ENCODE data around the gene BRD9.

BRD9 gene

DNA sequence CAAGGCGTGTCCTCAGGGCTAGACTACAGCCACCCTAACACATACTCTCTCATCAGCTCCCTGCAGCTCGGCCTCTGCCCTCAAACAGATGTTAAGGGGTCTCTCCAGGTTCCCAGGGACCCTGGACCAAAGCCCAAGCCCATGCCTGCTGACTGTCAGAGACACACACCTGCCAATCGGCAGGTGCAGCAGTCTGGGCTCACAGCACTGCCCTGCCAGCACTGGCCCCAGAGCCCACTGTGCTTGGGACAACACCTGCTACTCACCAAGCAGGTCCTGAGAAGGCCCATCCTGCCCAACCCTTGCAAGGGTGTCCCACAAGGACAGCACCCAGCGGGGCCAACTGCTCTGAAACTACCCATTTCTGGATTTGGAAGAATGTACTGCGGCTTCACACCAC lies 21.6 kb downstream of the BRD9 start:
- TF ChIP-seq FOXP2 (optimal IDR thresholded peaks at IDR 0.05; ENCODE audit: borderline replicate concordance, extremely low read depth, extremely low read length, insufficient read depth) (no peak), TAF1 (IDR thresholded peaks at IDR 0.05; ENCODE audit: borderline replicate concordance, insufficient read depth, low read length) (no peak), SIN3A (IDR thresholded peaks at IDR 0.05; ENCODE audit: borderline replicate concordance, insufficient read depth, low read length) (no peak), POLR2AphosphoS5 (IDR thresholded peaks at IDR 0.05; ENCODE audit: low read depth, low read length) (no peak)
- TF ChIP-seq, protein P1, sequence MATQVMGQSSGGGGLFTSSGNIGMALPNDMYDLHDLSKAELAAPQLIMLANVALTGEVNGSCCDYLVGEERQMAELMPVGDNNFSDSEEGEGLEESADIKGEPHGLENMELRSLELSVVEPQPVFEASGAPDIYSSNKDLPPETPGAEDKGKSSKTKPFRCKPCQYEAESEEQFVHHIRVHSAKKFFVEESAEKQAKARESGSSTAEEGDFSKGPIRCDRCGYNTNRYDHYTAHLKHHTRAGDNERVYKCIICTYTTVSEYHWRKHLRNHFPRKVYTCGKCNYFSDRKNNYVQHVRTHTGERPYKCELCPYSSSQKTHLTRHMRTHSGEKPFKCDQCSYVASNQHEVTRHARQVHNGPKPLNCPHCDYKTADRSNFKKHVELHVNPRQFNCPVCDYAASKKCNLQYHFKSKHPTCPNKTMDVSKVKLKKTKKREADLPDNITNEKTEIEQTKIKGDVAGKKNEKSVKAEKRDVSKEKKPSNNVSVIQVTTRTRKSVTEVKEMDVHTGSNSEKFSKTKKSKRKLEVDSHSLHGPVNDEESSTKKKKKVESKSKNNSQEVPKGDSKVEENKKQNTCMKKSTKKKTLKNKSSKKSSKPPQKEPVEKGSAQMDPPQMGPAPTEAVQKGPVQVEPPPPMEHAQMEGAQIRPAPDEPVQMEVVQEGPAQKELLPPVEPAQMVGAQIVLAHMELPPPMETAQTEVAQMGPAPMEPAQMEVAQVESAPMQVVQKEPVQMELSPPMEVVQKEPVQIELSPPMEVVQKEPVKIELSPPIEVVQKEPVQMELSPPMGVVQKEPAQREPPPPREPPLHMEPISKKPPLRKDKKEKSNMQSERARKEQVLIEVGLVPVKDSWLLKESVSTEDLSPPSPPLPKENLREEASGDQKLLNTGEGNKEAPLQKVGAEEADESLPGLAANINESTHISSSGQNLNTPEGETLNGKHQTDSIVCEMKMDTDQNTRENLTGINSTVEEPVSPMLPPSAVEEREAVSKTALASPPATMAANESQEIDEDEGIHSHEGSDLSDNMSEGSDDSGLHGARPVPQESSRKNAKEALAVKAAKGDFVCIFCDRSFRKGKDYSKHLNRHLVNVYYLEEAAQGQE (IDR thresholded peaks at IDR 0.05; ENCODE audit: insufficient read depth in 1 of 2, low read depth in 2 of 2, low read length in 2 of 2): no peak

DNA sequence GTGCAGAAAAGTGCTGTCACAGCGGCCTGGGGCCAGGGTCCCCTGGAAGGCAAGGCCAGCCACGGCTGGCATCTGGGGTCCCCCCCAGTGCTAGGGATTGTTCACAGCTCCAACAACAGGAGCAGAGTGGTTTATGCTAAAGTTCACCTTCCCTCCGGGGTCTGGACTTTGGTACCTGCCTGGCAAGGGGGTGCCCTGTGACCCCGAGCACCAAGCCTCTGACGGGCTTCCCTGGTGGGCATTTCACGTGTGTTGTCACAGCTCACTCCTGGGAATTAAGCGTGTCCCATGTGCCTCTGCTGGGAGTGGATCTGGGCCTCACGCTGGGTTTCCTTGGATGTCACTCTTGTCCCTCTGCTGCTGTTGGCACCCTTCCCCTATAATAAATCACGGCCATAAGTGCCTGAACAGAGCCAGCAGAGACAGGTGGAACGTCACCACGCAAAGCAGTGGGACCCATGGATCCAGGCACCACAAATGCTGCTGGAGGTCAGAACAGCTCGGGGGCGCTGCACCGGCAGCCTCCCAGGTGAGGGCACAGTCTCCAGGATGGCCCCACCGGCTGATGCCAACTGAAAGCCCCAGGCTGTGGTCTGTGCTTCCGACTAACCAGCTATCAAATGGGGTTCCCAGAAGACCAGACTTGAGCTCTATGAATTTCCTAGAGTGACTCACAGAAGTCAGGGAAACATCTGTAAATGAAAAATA lies 24.0 kb downstream of the BRD9 start:
- TF ChIP-seq, protein P1 (IDR thresholded peaks at IDR 0.05; ENCODE audit: insufficient read depth in 1 of 2, low read depth in 2 of 2, low read length in 2 of 2): no peak
- TF ChIP-seq FOXP2 (optimal IDR thresholded peaks at IDR 0.05; ENCODE audit: borderline replicate concordance, extremely low read depth, extremely low read length, insufficient read depth): no peak
- TF ChIP-seq SIN3A (IDR thresholded peaks at IDR 0.05; ENCODE audit: borderline replicate concordance, insufficient read depth, low read length): no peak
- no peak for TF ChIP-seq TAF1 (IDR thresholded peaks at IDR 0.05; ENCODE audit: borderline replicate concordance, insufficient read depth, low read length)
- no peak for TF ChIP-seq POLR2AphosphoS5 (IDR thresholded peaks at IDR 0.05; ENCODE audit: low read depth, low read length)

DNA sequence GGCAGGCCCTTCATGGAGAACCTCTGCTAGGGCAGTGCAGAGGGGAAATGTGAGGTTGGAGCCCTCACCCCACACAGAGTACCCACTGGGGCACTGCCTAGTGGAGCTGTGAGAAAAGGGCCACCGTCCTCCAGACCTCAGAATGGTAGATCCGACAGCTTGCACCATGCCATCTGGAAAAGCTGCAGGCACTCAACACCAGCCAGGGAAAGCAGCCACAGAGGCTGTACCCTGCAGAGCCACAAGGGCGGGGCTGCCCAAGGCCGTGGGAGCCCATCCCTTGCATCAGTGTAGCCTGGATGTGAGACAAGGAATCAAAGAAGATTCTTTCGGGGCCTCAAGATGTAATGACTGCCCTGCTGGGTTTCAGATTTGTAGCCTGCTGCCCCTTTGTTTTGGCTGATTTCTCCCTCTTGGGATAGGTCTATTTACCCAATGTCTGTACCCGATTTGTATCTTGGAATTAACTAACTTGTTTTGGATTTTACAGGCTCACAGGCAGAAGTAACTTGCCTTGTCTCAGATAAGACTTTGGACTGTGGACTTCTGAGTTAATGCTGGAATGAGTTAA lies 25.2 kb downstream of the BRD9 start:
- TF ChIP-seq, protein P1 (IDR thresholded peaks at IDR 0.05; ENCODE audit: insufficient read depth in 1 of 2, low read depth in 2 of 2, low read length in 2 of 2): no peak
- TF ChIP-seq POLR2AphosphoS5 (IDR thresholded peaks at IDR 0.05; ENCODE audit: low read depth, low read length) (no peak), TAF1 (IDR thresholded peaks at IDR 0.05; ENCODE audit: borderline replicate concordance, insufficient read depth, low read length) (no peak), FOXP2 (optimal IDR thresholded peaks at IDR 0.05; ENCODE audit: borderline replicate concordance, extremely low read depth, extremely low read length, insufficient read depth) (no peak), SIN3A (IDR thresholded peaks at IDR 0.05; ENCODE audit: borderline replicate concordance, insufficient read depth, low read length) (no peak)

DNA sequence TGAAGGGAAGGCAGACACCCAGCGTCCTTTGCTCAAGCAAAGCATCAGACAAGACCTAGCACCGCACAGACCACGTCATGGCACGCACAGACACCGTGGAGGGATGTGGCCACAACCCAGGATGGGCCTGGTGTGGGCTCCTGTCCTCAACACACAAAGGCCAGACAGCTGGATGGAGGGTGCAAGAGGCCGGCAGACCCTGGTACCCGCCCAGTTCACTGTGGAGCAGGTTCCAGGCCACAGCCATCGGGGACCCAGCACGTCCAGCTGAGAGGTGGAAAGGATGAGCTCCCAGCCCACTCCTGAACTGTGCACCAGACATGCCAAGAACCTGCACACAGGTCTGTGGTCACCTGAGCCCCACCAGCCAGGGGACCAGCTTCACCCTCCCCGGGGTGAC lies 26.8 kb downstream of the BRD9 start:
- no peak for TF ChIP-seq TAF1 (IDR thresholded peaks at IDR 0.05; ENCODE audit: borderline replicate concordance, insufficient read depth, low read length)
- TF ChIP-seq FOXP2 (optimal IDR thresholded peaks at IDR 0.05; ENCODE audit: borderline replicate concordance, extremely low read depth, extremely low read length, insufficient read depth): no peak
- no peak for TF ChIP-seq POLR2AphosphoS5 (IDR thresholded peaks at IDR 0.05; ENCODE audit: low read depth, low read length)
- TF ChIP-seq, protein P1 (IDR thresholded peaks at IDR 0.05; ENCODE audit: insufficient read depth in 1 of 2, low read depth in 2 of 2, low read length in 2 of 2): no peak
- TF ChIP-seq SIN3A (IDR thresholded peaks at IDR 0.05; ENCODE audit: borderline replicate concordance, insufficient read depth, low read length): no peak

Data from PFSK-1 (cell line).